Esophagus (tissue), 2 donors: ENCODE measurements around the gene MAP3K2. TPM values are rescaled to one million over a fixed set of nuclear protein-coding genes. Genes with fewer than 3 reads are reported as not detected.

Experiments
- H3K27ac ChIP-seq, 2 donors: one replicate each; pipeline ENCODE4 v1.5.1; 2013; ENCODE audit warnings: low read depth in 2 of 2, mild to moderate bottlenecking in 2 of 2, inconsistent platforms in 1 of 2, low read length in 1 of 2, moderate library complexity in 1 of 2
- H3K27me3 ChIP-seq, 2 donors: one replicate each; pipeline ENCODE4 v1.6.1; 2013; ENCODE audit warnings: low read length in 2 of 2, control low read depth in 1 of 2, mild to moderate bottlenecking in 1 of 2; ENCODE audit not compliant: insufficient read depth in 2 of 2, control insufficient read depth in 1 of 2
- H3K36me3 ChIP-seq, 2 donors: one replicate each; pipeline ENCODE4 v1.6.1; 2013; ENCODE audit warnings: low read length in 1 of 2; ENCODE audit not compliant: control insufficient read depth in 2 of 2, insufficient read depth in 2 of 2
- H3K4me1 ChIP-seq, 2 donors: one replicate each; pipeline ENCODE4 v1.6.1; 2013; ENCODE audit warnings: low read length in 1 of 2; ENCODE audit not compliant: control insufficient read depth in 2 of 2, insufficient read depth in 2 of 2
- H3K4me3 ChIP-seq, 2 donors: one replicate each; pipeline ENCODE4 v1.5.1; 2013; ENCODE audit warnings: low read length in 2 of 2, mild to moderate bottlenecking in 2 of 2, low read depth in 1 of 2, moderate library complexity in 1 of 2
- H3K9me3 ChIP-seq, 2 donors: one replicate each; pipeline ENCODE4 v1.6.1; 2013; ENCODE audit warnings: mild to moderate bottlenecking in 2 of 2, low read depth in 1 of 2, low read length in 1 of 2, moderate library complexity in 1 of 2; ENCODE audit not compliant: control insufficient read depth in 2 of 2, insufficient read depth in 1 of 2
- WGBS, 2 donors: extraction: QIAGEN DNeasy Blood & Tissue Kit; methylation state at CpG; one replicate each; pipeline ENCODE4 v1.1.7; 2013; 5-methylcytosine and 5-hydroxymethylcytosine counted together
- polyA plus RNA-seq, 2 donors: library from polyadenylated mRNA; stranded (reverse); fragments of 200-250 nt; gene quantifications; one replicate each; pipeline ENCODE4 v1.2.3, GENCODE V29; 2013
- donor health status: healthy with polysubstance abuse.
- donor health status: Bipolar disorder and iron deficiency.

MAP3K2 gene
- polyA plus RNA-seq, 2 donors = 3.5 TPM

DNA sequence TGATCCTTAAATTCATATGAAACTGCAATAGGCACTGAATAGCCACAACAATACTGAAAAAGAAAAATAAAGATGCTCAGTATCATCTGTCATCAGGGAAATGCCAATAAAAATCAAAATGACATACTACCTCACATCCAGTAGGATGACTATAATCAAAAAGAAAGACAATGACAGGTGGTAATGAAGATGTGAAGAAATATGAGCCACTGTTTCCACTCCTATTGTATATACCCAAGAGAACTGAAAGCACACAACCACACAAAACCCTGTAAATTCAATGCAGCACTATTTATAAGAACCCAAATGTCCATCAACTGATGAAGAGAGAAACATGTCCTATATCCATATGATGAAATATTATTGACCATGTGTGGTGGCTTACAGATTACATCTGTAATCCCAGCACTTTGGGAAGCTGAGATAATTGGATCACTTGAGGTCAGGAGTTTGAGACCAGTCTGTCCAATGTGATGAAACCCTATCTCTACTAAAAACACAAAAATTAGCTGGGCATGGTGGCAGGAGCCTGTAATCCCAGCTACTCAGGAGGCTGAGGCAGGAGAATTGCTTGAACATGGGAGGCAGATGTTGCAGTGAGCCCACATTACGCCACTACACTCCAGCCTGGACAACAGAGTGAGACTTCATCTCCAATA, 39.9 kb downstream of the MAP3K2 start:
- Histone ChIP-seq H3K27me3 (no peaks in the 10 kb centered on the region), H3K27ac (no peak overlapping the region), H3K36me3 (no peaks in the 10 kb centered on the region), H3K4me1 (no peaks in the 10 kb centered on the region), H3K9me3 (no peaks in the 10 kb centered on the region), H3K4me3 (no peak overlapping the region)
- 94 to 100% methylated on average over 1 of the region's 1 CpG for WGBS, 2 donors

DNA sequence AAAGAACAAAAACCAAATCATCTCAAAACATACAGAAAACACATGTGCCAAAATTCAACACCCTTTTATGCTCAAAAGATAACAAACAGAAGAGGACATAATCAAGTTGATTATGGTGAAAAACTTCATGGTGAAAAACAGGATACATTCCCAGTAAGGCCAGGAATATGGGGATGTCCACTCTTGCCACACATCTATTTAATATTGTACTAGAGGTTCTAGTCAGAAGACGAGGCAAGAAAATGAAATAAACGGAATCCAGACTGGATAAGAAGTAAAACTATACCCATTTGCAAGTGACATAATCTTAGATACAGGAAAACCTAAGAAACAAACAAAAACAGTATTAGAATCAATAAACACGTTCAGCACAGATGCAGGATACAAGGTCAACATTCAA, 40.8 kb downstream of the MAP3K2 start:
- Histone ChIP-seq H3K27me3 (no peaks in the 10 kb centered on the region), H3K4me3 (no peak overlapping the region), H3K27ac (no peak overlapping the region), H3K9me3 (no peaks in the 10 kb centered on the region), H3K36me3 (no peaks in the 10 kb centered on the region), H3K4me1 (no peaks in the 10 kb centered on the region)
- 91% methylated on average over 3 of the region's 3 CpGs for WGBS, 2 donors

DNA sequence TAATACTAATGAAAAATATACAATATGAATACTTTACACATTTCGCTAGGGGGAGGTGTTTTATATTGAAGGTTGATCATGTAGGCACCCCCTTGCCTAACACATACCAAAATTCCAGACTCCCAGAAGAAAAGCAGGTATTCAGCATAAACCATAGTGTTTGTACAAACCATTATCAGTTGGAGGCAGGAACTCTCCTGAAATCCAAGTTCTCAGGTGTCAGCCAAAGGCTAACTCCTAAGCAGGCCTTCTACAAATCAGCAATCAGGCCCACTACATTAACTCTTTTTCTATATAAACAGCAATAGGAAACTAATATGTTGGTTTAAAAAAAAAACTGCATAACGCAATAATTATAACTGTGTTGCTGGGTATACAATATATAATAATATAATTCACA, 44.5 kb downstream of the MAP3K2 start:
- no peak overlapping the region for H3K27ac ChIP-seq
- no peaks in the 10 kb centered on the region for H3K27me3 ChIP-seq
- H3K36me3 ChIP-seq = no peaks in the 10 kb centered on the region
- no peaks in the 10 kb centered on the region for H3K4me1 ChIP-seq
- no peak overlapping the region for H3K4me3 ChIP-seq
- no peaks in the 10 kb centered on the region for H3K9me3 ChIP-seq
- 97% methylated on average over 2 of the region's 2 CpGs for WGBS, 2 donors

DNA sequence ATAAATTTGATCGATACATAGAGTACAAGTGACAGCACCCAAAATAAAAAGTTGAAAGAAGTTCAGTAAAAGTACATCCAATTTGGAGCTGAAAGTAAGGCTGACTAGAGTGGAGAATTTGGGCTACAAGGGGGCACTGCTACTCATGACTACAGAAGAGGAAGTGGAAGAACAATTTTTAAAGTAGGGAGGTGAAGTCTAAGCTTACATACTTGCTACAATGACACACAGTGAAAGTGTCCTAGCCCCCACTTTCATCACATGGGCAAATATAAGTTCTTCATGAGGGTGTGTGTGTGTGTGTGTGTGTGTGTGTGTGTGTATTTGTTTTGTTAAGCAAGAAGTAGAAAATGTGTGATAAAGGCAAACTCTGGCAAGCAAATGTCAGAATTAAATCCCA, 45.7 kb downstream of the MAP3K2 start:
- Histone ChIP-seq H3K36me3 (no peaks in the 10 kb centered on the region), H3K27ac (no peak overlapping the region), H3K4me3 (no peak overlapping the region), H3K27me3 (no peaks in the 10 kb centered on the region), H3K4me1 (no peaks in the 10 kb centered on the region), H3K9me3 (no peaks in the 10 kb centered on the region)
- 96 to 97% methylated on average over 1 of the region's 1 CpG for WGBS, 2 donors

DNA sequence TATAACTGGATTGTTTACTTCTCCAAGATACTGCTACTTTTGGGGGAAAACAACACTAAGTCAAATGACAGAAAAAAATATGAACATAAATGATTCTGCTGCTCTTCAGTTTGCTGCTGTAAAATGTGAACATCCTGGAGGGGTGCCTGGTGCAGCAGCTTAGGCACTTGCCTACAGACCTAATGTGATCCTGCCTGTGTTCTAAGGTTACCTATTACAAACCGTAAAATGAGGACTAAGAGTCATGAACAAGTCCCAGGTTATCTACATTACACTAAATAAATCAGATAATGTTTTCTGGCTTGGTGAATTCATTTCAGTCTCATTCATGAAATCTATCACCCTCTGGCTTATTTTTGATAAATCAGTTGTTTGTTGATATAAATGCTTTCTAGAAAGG, 55.4 kb downstream of the MAP3K2 start:
- 92 to 98% methylated on average over 1 of the region's 1 CpG for WGBS, 2 donors

DNA sequence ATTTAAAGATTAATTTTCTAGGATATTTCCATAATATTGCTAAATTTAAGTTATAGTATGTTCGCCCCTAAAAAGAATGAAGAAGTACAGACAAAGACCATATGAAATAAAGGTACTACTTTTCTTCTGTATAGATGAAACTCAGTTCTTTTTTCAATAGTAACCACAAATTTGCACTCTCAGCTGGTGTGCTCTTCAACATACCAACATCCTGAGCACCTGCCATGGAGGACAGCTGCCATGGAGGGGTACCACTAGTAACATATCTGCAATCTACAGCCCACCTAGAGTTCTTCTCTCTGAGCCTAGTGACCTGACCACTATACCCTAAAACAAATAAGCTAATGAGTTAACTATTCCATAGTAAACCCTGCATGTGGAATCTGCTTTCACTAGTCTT, 57.0 kb downstream of the MAP3K2 start:
- H3K9me3 ChIP-seq = no peaks in the 10 kb centered on the region
- H3K27ac ChIP-seq = no peak overlapping the region
- 95 to 97% methylated on average over 1 of the region's 1 CpG for WGBS, 2 donors
- H3K27me3 ChIP-seq = no peaks in the 10 kb centered on the region
- no peak overlapping the region for H3K4me3 ChIP-seq
- no peaks in the 10 kb centered on the region for H3K36me3 ChIP-seq
- H3K4me1 ChIP-seq = no peaks in the 10 kb centered on the region

More for the DNA sequence above, 55.4 kb downstream of the MAP3K2 start:
- peaks cover 0 to 2% of the 10 kb centered on the region in 2 donors for H3K36me3 ChIP-seq
- H3K4me1 ChIP-seq = no peaks in the 10 kb centered on the region
- no peaks in the 10 kb centered on the region for H3K9me3 ChIP-seq
- no peak overlapping the region for H3K27ac ChIP-seq
- H3K27me3 ChIP-seq = no peaks in the 10 kb centered on the region
- no peak overlapping the region for H3K4me3 ChIP-seq

DNA sequence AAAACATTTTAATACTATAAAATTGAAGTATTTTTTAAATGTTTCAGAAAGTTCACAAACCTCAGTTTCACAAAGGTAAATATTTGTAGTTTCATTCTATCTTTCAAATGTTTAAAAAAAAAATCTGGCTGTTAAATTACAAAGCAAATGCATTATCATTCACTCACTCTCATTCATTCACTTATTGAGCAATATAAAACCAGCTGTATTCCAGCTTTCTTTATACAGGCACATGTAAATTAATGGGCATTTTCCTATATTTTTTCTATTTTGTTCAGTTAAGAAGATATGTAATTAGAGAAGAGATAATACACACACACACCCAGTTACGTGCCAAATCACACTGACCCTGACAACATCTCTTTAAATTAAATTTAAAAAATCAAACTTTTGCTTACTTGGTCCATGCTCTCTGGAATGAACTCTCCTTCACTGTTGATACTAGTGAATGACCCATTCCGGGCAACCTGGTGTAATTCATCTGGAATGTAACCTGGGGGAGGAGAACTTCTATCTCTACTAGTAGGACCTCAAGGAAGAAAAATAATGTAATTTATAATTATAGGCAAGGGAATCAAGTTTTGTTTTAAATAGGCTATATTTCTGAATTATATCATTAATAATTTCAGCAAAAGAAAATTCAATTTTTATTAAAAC, 61.4 kb downstream of the MAP3K2 start:
- WGBS, 2 donors = 91 to 92% methylated on average over 2 of the region's 2 CpGs
- no peaks in the 10 kb centered on the region for H3K9me3 ChIP-seq
- no peaks in the 10 kb centered on the region for H3K27me3 ChIP-seq
- H3K27ac ChIP-seq = no peak overlapping the region
- H3K4me3 ChIP-seq = no peak overlapping the region
- H3K4me1 ChIP-seq = no peaks in the 10 kb centered on the region
- peaks cover 3 to 9% of the 10 kb centered on the region in 2 donors for H3K36me3 ChIP-seq

DNA sequence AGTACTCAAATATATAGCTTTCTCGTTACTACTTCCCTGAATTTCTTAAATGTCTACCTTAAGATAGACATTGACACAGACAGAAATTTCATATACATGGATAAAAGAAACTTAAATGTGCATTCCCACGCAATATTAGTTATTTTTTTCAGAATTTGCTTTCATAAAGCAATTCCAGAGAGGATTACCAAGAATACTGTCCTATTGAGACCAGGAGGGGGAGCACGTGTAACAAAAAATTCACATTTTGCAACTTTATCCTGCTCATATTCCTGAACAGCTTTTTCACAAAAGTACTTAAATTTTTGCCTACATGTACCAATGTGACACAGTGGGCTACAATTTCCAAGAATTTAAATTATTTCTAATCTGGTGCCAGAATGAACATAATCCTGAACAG, 63.1 kb downstream of the MAP3K2 start:
- Histone ChIP-seq H3K27me3 (no peaks in the 10 kb centered on the region), H3K36me3 (peaks cover 3 to 9% of the 10 kb centered on the region in 2 donors), H3K4me3 (no peak overlapping the region), H3K9me3 (no peaks in the 10 kb centered on the region), H3K4me1 (no peaks in the 10 kb centered on the region), H3K27ac (no peak overlapping the region)
- 56 to 58% methylated on average over 3 of the region's 3 CpGs for WGBS, 2 donors

DNA sequence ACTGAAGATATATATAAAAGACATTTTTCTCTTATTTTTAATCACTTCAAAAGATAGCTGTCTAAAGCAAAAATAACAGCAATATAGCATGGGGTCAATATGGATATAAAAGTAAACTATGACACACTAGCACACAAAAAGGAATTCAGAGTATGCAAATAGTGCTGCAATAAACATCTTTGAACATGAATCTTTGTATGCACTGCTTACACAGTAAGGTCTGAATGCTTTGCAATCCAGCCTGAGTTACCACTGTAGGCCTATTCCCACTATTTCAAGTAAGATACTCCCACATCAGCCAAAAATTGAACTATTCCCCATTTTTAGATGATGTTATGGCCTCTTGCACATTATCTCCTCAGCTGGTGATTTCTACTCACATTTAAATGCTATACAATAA, 66.5 kb downstream of the MAP3K2 start:
- no peaks in the 10 kb centered on the region for H3K4me1 ChIP-seq
- no peaks in the 10 kb centered on the region for H3K9me3 ChIP-seq
- H3K27me3 ChIP-seq = no peaks in the 10 kb centered on the region
- no peak overlapping the region for H3K4me3 ChIP-seq
- H3K36me3 ChIP-seq = peaks cover 3 to 11% of the 10 kb centered on the region in 2 donors
- H3K27ac ChIP-seq = no peak overlapping the region
